ENCODE results near the gene RTN4R. TPM values are rescaled to one million over a fixed set of nuclear protein-coding genes. Genes with fewer than 3 reads are reported as not detected.

The RTN4R gene
- total RNA-seq, 4 donors from 2014 or later = 5.0 to 12.9 TPM; not detected in 2

DNA sequence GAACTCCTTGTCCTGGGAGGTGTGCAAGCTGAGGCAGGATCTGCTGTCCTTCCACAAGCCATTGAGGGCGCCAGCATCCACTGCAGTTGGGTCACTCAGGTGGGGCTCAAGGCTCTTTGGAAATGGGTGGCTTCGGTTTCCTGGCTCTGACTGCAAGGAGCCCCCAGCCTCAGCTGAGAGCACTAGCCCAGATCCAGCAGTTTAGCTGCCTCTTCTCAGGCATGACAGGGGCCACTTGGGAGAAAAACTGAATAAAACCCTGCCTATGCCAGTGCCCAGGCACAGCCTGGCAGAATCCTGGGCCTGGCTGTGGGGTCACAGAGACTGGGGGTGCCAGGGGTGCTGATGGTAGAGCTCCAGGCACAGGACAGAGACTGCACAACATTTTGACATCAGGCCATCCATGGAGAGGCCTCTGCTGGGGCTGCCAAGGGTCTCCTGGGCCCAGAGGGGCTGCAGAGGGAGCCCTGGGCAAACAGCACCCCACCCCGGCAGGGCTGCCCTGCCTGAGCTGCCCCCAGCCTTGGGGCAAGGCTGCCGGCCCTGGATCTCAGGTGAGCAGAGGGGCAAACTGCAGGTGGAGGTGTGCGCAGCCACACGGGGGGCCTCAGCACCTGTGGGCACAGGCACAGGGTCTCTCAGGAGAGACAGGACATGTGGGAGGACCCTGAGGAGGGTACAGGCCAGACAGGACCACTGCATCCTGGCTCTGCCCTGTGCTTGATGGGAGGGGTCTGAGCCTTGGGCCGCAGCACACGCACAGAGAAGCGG, 28.3 kb downstream of the RTN4R start:
- intact Hi-C loops (cut with DNase I; ENCODE audit: low total_unique reads) = no loop called here
- Histone ChIP-seq H3K27ac (peak overlapping the region; percentile 75 to 78), H3K9me3 (no peaks in the 10 kb centered on the region), H3K4me3 (no peak overlapping the region), H3K36me3 (no peaks in the 10 kb centered on the region), H3K27me3 (no peaks in the 10 kb centered on the region), H3K4me1 (peaks cover 0 to 37% of the 10 kb centered on the region in 2 donors)
- peak in 1 of 2 donors; percentile 34 for TF ChIP-seq POLR2A (IDR thresholded peaks at IDR 0.05)
- TF ChIP-seq, protein P1, sequence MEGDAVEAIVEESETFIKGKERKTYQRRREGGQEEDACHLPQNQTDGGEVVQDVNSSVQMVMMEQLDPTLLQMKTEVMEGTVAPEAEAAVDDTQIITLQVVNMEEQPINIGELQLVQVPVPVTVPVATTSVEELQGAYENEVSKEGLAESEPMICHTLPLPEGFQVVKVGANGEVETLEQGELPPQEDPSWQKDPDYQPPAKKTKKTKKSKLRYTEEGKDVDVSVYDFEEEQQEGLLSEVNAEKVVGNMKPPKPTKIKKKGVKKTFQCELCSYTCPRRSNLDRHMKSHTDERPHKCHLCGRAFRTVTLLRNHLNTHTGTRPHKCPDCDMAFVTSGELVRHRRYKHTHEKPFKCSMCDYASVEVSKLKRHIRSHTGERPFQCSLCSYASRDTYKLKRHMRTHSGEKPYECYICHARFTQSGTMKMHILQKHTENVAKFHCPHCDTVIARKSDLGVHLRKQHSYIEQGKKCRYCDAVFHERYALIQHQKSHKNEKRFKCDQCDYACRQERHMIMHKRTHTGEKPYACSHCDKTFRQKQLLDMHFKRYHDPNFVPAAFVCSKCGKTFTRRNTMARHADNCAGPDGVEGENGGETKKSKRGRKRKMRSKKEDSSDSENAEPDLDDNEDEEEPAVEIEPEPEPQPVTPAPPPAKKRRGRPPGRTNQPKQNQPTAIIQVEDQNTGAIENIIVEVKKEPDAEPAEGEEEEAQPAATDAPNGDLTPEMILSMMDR (IDR thresholded peaks at IDR 0.05) = no peak
- DNase-seq = no peak

DNA sequence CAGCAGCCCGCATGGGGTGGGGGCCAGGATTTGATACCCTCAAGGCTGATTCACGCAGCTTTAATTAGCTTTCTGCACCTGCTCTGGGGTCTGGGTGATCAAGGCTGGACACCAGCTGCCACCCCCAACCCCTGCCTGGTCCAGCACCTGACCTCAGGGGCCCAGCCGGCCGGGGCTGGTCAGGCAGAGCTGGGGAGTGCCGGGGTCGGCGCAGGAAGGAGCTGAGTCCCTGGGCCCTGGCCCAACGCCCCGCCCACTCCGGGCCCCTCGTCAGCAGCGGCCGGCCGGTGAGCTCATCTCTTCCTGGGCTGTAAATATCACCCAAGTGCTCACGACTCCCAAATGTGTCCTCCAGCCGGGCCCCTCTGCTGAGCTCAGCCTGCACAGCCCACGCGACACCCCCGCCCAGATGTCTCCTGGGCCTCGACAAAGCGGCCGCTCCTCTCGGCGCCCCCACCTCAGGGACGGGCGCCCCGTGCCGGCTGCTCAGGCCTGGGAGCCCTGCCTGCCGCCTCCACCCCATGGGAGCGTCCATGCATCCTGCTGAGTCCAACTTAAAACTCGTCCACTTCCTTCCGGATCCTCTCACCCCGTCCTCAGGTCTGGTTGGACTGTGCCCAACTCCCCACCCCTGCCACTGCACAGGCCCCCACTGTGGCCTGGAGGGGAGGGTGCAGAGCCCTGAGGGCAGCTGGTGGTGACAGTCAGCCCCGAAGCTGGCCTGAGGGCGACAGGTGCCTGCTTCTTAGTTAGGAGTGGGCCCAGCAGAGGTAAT, 29.0 kb downstream of the RTN4R start:
- Histone ChIP-seq H3K9me3 (no peaks in the 10 kb centered on the region), H3K27ac (peak overlapping the region; percentile 75 to 78), H3K36me3 (no peaks in the 10 kb centered on the region), H3K27me3 (no peaks in the 10 kb centered on the region), H3K4me3 (peak overlapping the region; percentile 18 to 21), H3K4me1 (peaks cover 0 to 35% of the 10 kb centered on the region in 2 donors)
- peak in 1 of 2 donors; percentile 36 for TF ChIP-seq POLR2A (IDR thresholded peaks at IDR 0.05)
- TF ChIP-seq, protein P1 (IDR thresholded peaks at IDR 0.05) = no peak
- intact Hi-C loops (cut with DNase I; ENCODE audit: low total_unique reads) = no loop called here
- DNase-seq = peak; percentile 73 to 74

DNA sequence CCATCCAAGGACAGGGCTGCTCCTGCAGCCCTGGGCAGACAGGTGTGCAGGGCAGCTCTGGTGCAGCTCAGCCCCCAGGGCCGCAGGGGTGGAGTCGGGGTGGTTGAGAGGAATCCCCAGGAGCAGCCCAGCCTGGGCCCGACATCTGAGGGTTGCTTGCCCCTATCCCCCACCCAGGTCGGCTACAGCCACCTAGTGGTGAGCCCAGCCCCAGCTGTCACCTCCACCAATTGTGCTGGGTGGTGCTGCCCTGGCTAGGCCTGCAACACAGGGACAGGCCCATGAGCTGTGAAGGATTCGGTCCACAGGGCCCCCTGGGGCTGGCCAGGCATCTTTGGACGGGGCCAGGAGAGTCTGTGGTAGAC, 29.6 kb downstream of the RTN4R start:
- H3K9me3 ChIP-seq = no peaks in the 10 kb centered on the region
- H3K36me3 ChIP-seq = no peaks in the 10 kb centered on the region
- peak; percentile 28 to 43 for DNase-seq
- H3K27me3 ChIP-seq = no peaks in the 10 kb centered on the region
- peaks cover 0 to 33% of the 10 kb centered on the region in 2 donors for H3K4me1 ChIP-seq
- intact Hi-C loops (cut with DNase I; ENCODE audit: low total_unique reads) = no loop called here
- TF ChIP-seq, protein P1 (IDR thresholded peaks at IDR 0.05) = peak in 2 of 4 experiments; percentile 31 to 46
- no peak for TF ChIP-seq POLR2A (IDR thresholded peaks at IDR 0.05)
- H3K27ac ChIP-seq = peak overlapping the region; percentile 75 to 78
- no peak overlapping the region for H3K4me3 ChIP-seq

DNA sequence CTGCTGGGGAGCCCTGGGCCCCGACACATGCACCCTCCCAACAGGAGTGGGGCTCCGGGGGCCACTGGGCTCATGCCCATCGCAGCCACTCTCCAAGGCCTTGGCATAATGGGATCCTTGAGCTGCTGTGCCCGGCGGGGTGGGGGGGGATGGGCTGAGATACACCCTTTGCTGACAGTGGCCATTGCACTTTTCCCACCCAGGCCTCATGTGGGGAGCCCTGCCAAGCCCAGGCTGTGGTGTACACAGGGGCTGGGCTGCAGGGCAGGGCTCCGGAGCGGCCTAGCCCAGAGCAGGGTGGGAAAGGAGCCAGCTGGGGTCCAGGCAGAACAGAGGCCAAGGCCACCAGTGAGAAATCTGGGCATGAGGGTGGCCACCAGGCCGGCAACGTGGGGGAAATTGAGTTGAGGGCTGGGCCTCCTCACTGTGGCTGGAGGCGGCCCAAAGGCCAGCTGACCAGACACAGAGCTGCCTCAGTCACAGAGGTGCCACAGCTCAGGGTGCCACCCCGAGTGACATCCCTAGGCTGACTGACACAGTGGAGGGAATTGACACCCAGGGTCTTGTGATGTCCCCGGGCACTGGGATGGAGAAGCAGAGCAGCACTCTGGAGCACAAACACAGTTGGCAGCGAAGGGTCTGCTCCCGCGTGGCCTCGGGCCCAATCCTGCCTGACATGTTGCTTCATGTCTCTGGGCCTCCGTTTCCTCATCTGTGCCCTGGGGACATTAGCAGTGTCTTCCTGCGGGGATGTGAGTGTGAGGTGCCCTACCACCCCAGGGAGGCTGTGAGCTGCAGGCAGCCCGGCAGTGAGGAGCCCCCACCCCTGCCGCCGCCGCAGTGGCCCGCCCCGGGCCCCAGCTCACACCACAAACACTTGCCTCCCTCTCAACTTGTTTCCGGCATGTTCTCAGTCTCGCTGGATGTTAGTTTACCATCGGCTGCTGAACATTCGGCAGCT, 30.4 kb downstream of the RTN4R start:
- intact Hi-C loops (cut with DNase I; ENCODE audit: low total_unique reads) = no loop called here
- Histone ChIP-seq H3K4me1 (peaks cover 0 to 27% of the 10 kb centered on the region in 2 donors), H3K27me3 (no peaks in the 10 kb centered on the region), H3K4me3 (no peak overlapping the region), H3K36me3 (no peaks in the 10 kb centered on the region), H3K9me3 (no peaks in the 10 kb centered on the region), H3K27ac (no peak overlapping the region)
- DNase-seq = no peak
- TF ChIP-seq POLR2A (IDR thresholded peaks at IDR 0.05) = no peak
- TF ChIP-seq, protein P1 (IDR thresholded peaks at IDR 0.05) = no peak

Measured in uterus (tissue), 4 donors.